Adrenal gland (tissue), 12 donors: ENCODE data around the gene CDH18. TPM values are rescaled to one million over a fixed set of nuclear protein-coding genes. Genes with fewer than 3 reads are reported as not detected.

Experiments used
- DNase-seq, 7 donors: peaks; one replicate each; pipeline ENCODE4 v3.0.0-alpha.2; 2019 to 2020
- H3K27ac ChIP-seq, 5 donors: fragments of 200-600 bp; sonication (generic) in 4 of 5; 1 replicate in 3 of 5; 2 replicates in 2 of 5; pipeline versions ENCODE4 v1.5.1 to v1.8.0; 2016 to 2020; ENCODE audit warnings: mild to moderate bottlenecking in 1 of 5
- H3K27me3 ChIP-seq: fragments of 200-600 bp; 2 replicates; pipeline ENCODE4 v1.8.0; 2021
- H3K36me3 ChIP-seq, 2 donors: fragments of 200-600 bp; replicated peaks in 1 of 2; 1 replicate in 1 of 2; 2 replicates in 1 of 2; pipeline versions ENCODE4 v1.5.1 to v1.8.0; 2018 to 2022
- H3K4me1 ChIP-seq, 2 donors: fragments of 200-600 bp; replicated peaks in 1 of 2; 1 replicate in 1 of 2; 2 replicates in 1 of 2; pipeline versions ENCODE4 v1.5.1 to v1.8.0; 2018 to 2021
- H3K4me3 ChIP-seq, 4 donors: fragments of 200-600 bp; sonication (generic) in 3 of 4; one replicate each; pipeline ENCODE4 v1.5.1; 2016 to 2018
- H3K9me3 ChIP-seq, 3 donors: fragments of 200-600 bp; sonication (generic) in 1 of 3; replicated peaks in 1 of 3; 1 replicate in 2 of 3; 2 replicates in 1 of 3; pipeline versions ENCODE4 v1.5.1 to v1.8.0; 2016 to 2021
- CTCF ChIP-seq, 6 experiments: fragments of 450-650 bp in 4 of 6; fragments of 200-600 bp in 2 of 6; sonication (generic) in 1 of 6; IDR thresholded peaks; 1 replicate in 5 of 6; 2 replicates in 1 of 6; pipeline versions ENCODE4 v1.5.1 to v1.8.0; 2016 to 2021; ENCODE audit warnings: antibody characterized with exemption in 6 of 6, mild to moderate bottlenecking in 2 of 6, moderate library complexity in 1 of 6
- POLR2A ChIP-seq, 2 donors: fragments of 450-650 bp; IDR thresholded peaks; one replicate each; pipeline ENCODE4 v1.6.1; 2017; ENCODE audit warnings: antibody characterized with exemption in 2 of 2, mild to moderate bottlenecking in 2 of 2, moderate library complexity in 1 of 2
- WGBS, 4 donors: extraction: QIAGEN DNeasy Blood & Tissue Kit in 2 of 4; methylation state at CpG; one replicate each; pipeline versions ENCODE4 v1.1.5 to v1.1.7; 2013 to 2017; 5-methylcytosine and 5-hydroxymethylcytosine counted together
- intact Hi-C, 2 donors: fragments of 100-400 bp; cut with DNase I; formaldehyde crosslinking; loops; one replicate each; pipeline versions ENCODE4 v1.14.1 to v1.15.0; 2022 to 2023
- polyA plus RNA-seq, 3 donors: library from polyadenylated mRNA; stranded (reverse); fragments of 200-250 nt in 2 of 3; fragments of 350-450 nt in 1 of 3; fragmentation: Illumina TruSeq in 1 of 3; extraction: RNeasy Lipid Tissue Mini Kit (QIAGEN cat#74804) in 1 of 3; gene quantifications; one replicate each; pipeline ENCODE4 v1.2.3, GENCODE V29; 2013 to 2014
- total RNA-seq, 9 donors: library from RNA; depleted of rRNA in 4 of 9; stranded (reverse); fragments of >200 nt in 4 of 9; fragments of 120-200 nt in 1 of 9; fragmentation: NEBNext Ultra II Directional in 1 of 9; extraction: Animal tissue kit (Norgen Biotek cat#: 25700) in 1 of 9; gene quantifications; one replicate each; pipeline versions ENCODE4 v1.1.0 to v1.2.4, GENCODE V29; 2013 to 2023
- donor health status: healthy with polysubstance abuse.
- donor health status: Bipolar disorder and iron deficiency.
- donor health status: DM: yes; HTN: yes; CAD: no.
- donor health status: DM: no; HTN: no; CAD: no.
- donor health status: DM: no; HTN: no; CAD: no.
- donor health status: DM: yes; HTN: yes; CAD: no.

CDH18 gene
- total and polyA plus RNA-seq, 12 donors: 0.23 to 9.0 (median 3.9) TPM; not detected in 4

DNA sequence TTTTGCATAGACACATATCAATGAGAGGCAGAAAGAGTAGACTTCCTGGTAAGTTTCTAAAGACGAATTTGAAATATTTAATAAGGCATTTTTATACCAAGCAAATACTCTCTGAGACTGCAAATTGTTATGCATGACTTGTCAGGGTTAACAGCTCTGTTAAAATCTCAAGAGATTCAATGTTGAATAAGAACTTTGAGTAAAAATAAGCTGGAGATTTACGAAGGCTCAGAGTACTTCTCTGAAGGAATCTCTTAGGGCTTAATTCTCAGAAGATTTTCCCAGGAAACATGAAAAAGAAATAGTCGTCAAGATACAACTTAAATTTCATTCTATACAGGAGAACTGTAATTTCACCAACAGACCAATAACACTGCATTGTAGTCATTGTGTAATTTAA lies 259.4 kb downstream of the CDH18 start:
- WGBS, 4 donors: 56 to 69% (median 63%) methylated on average over 3 of the region's 3 CpGs
- H3K36me3 ChIP-seq: no peaks in the 10 kb centered on the region
- H3K4me1 ChIP-seq: no peaks in the 10 kb centered on the region
- H3K9me3 ChIP-seq: no peaks in the 10 kb centered on the region
- no peak overlapping the region for H3K27ac ChIP-seq
- H3K27me3 ChIP-seq: no peaks in the 10 kb centered on the region
- DNase-seq: no peak
- H3K4me3 ChIP-seq: no peak overlapping the region
- intact Hi-C loops: no loop called here
- no peak for TF ChIP-seq CTCF (IDR thresholded peaks at IDR 0.05)
- no peak for TF ChIP-seq POLR2A (IDR thresholded peaks at IDR 0.05)

GRCh38 chr5:19719109-19719508 lies 268.9 kb downstream of the CDH18 start:
- no peak overlapping the region for H3K27ac ChIP-seq
- H3K36me3 ChIP-seq: no peaks in the 10 kb centered on the region
- no peak overlapping the region for H3K4me3 ChIP-seq
- no peak for TF ChIP-seq CTCF (IDR thresholded peaks at IDR 0.05)
- TF ChIP-seq POLR2A (IDR thresholded peaks at IDR 0.05): no peak
- H3K27me3 ChIP-seq: no peaks in the 10 kb centered on the region
- intact Hi-C loops: no loop called here
- no peak for DNase-seq
- H3K9me3 ChIP-seq: no peaks in the 10 kb centered on the region
- no peaks in the 10 kb centered on the region for H3K4me1 ChIP-seq
- WGBS, 4 donors: 54 to 62% (median 59%) methylated on average over 3 of the region's 3 CpGs

- 69 to 83% (median 79%) methylated on average over 1 of the region's 1 CpG for WGBS, 4 donors
- no peaks in the 10 kb centered on the region for H3K36me3 ChIP-seq
Observed at GRCh38 chr5:19713740-19714139, 274.3 kb downstream of the CDH18 start.

DNA sequence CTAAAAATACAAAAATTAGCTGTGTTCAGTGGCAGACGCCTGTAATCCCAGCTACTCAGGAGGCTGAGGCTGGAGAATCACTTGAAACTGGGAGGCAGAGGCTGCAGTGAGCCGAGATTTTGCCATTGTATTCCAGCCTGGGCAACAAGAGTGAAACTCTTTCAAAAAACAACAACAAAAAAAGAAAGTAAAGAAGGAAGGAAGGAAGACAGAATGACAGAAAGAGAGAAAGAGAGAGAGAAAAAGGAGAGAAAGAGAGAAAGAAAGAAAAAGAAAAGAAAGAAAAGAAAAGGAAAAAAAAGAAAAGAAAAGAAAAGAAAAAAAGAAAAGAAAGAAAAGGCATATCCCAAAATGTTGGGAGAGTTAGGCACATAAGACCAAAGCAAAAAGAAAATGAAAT lies 278.6 kb downstream of the CDH18 start:
- WGBS, 4 donors: 82 to 89% (median 87%) methylated on average over 2 of the region's 2 CpGs

More at GRCh38 chr5:19713740-19714139, 274.3 kb downstream of the CDH18 start:
- no peak for DNase-seq
- Histone ChIP-seq H3K4me1 (no peaks in the 10 kb centered on the region), H3K27ac (no peak overlapping the region), H3K27me3 (no peaks in the 10 kb centered on the region), H3K9me3 (peaks cover 0 to 5% (median 0%) of the 10 kb centered on the region in 3 donors), H3K4me3 (no peak overlapping the region)
- TF ChIP-seq POLR2A (IDR thresholded peaks at IDR 0.05) (no peak), CTCF (IDR thresholded peaks at IDR 0.05) (no peak)
- intact Hi-C loops: no loop called here

More for the DNA sequence above, 278.6 kb downstream of the CDH18 start:
- H3K27me3 ChIP-seq: no peaks in the 10 kb centered on the region
- H3K36me3 ChIP-seq: no peaks in the 10 kb centered on the region
- no peak overlapping the region for H3K4me3 ChIP-seq
- DNase-seq: no peak
- intact Hi-C loops: no loop called here
- no peaks in the 10 kb centered on the region for H3K4me1 ChIP-seq
- H3K9me3 ChIP-seq: peaks cover 0 to 5% (median 0%) of the 10 kb centered on the region in 3 donors
- H3K27ac ChIP-seq: no peak overlapping the region
- TF ChIP-seq POLR2A (IDR thresholded peaks at IDR 0.05): no peak
- TF ChIP-seq CTCF (IDR thresholded peaks at IDR 0.05): no peak
